NCI-H1694 (cell line): Measurements from ENCODE around the gene LMO7.

Experiments used
- DNase-seq: peaks from one replicate; lab custom pipeline; 2025; lab: John Stamatoyannopoulos, UW

The LMO7 gene

GRCh38 chr13:75801388-75801945 lies 165.3 kb downstream of the LMO7 start:
- no peak for DNase-seq

GRCh38 chr13:75802161-75802560 lies 166.0 kb downstream of the LMO7 start:
- no peak for DNase-seq

GRCh38 chr13:75803164-75803611 lies 167.1 kb downstream of the LMO7 start:
- DNase-seq, result no peak

DNA sequence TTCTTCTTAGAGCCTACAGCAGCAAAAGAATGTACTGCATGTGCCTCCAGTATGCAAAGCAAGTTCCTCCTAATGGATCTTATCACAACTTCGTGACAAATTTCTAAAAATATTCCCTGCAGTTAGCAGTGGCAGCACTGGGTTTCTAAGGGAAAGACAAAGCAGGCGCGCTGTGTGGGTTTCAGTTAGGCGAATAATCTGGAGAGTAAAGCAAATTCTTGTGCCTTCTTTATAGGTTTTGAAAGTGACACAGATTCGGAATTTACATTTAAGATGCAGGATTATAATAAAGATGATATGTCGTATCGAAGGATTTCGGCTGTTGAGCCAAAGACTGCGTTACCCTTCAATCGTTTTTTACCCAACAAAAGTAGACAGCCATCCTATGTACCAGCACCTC lies 167.9 kb downstream of the LMO7 start:
- no peak for DNase-seq

GRCh38 chr13:75804605-75805004 lies 168.5 kb downstream of the LMO7 start:
- no peak for DNase-seq

DNA sequence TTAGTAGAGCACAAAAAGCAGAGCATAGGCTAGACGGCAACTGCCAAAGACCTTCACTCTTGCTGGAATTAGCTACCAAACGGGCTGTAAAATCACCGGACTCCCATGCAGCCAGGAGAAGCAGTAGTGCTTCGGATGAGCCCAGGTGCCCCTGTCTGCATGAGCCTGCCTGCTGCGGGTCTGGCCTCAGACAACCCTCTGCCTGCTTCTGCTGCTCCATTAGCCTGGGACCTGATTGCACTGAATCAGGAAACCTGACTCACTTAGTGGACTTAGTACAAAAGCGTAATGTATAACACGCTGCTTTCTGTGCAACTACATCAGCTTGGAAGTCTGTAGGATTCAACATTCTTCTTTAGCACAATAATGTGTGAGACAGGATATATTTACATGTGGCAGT lies 170.0 kb downstream of the LMO7 start:
- no peak for DNase-seq

DNA sequence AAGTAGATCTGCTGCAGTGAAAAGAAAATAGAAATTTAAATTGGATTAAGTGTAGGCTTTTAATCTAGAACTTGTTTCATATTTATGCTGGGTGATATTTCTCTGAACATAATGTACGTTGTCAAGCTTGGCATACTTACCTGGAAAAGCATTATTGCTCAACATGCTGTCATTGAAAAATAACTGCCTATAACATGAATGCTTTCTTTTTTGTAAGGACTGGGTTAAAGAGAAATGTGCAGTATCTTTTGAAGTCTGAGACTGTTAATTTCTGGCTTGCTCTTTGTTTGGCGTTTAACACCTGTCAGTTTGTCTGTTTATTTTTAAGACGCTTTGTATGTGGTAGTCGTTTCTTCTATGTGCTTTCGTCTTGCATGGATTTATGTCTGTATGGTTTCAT lies 175.2 kb downstream of the LMO7 start:
- DNase-seq, result no peak

DNA sequence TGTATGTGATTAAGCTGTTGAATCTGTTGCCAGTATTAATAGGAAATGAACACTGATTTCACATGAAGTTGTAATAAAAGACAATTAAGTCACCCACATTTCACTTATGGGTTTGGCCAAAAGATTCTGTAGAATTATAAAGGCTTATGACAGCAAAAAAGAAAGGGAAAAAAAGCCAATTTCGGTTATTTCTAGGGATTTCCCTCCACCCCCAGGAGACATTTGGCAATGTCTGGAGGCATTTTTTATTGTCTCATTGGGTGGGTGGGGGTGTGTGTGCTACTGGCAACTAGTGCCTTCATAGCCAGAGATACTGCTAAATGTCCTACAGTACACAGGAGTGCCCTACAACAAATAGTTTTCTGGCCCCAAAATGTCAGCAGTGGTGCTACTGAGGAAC lies 175.7 kb downstream of the LMO7 start:
- DNase-seq, result no peak

- DNase-seq, result no peak
Measured at GRCh38 chr13:75812751-75813181, 176.6 kb downstream of the LMO7 start.

DNA sequence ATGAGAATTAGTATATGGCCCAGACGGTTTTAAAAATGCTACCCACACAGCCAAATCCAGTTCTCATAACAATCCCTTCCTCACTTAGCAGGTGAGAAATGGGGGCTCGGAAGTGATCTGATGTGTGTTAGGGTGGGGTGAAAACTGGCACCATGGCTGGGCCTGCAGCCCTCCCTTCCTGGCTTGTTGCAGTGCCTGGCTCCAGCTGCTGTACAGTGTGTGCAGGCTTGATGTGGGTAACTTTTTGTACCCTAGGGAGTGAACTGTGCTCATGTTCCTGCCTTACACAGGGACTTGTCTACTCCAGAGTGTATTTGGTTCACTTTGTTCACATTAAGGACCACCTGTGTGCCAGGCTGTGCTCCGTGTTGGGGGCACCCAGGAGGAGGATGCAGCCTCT lies 177.2 kb downstream of the LMO7 start:
- no peak for DNase-seq

DNA sequence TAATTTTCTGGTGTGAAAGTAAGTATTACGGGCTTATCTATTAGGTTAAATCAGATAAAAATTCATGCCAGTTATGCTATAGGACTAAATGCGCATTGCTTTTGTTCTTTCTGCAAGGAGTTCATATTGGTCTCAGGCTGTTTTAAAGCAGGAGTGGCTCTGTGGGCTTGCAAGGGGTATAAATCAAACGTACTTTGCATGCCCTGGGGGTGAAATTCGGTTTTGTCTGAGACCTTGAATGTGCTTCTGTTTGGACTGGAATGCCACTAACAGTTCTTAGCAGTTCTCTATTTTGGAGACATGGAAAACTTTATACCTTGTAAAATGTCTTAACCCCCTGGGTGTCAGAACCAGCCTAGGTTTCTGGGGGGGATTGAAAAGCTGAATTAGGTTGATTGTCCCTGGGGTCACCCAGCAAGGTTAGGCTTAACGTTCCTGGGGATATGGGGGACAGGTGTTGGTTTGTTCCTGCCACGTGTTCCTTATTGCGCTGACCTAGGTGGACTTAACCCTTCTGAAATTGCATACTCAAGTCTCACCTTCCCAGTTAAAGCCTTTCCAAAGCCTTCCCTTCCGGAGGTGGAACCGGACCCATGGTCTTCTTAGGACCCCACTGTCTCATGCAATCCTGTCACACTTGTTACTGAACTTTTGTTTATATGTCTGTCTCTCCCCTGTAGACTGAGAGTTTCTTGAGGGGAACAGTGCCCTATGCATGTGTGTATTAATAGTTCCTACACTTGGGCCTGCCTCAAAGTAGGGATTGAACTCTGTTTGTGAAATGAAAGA lies 182.2 kb downstream of the LMO7 start:
- DNase-seq, result no peak

GRCh38 chr13:75818968-75819225 lies 182.8 kb downstream of the LMO7 start:
- no peak for DNase-seq

DNA sequence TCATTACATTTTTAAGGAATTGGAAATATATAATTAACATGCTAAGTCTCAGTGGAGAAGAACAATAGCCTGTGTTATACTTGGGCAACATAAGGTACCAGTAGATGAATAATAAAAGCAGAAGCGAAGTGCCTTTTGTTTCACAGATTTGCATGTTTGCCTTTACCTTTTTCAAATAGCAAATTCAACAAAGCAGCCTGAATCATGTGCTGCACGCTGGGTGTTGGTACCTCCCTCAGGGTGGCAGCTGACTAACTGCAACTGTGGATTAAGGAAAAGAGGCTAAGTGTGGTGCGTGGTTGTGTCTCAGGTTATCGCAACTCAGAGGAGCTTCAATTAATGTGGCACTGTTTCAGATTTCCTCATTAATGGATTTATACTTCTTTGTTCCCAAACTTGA lies 189.0 kb downstream of the LMO7 start:
- no peak for DNase-seq

GRCh38 chr13:75825594-75825993 lies 189.5 kb downstream of the LMO7 start:
- no peak for DNase-seq

DNA sequence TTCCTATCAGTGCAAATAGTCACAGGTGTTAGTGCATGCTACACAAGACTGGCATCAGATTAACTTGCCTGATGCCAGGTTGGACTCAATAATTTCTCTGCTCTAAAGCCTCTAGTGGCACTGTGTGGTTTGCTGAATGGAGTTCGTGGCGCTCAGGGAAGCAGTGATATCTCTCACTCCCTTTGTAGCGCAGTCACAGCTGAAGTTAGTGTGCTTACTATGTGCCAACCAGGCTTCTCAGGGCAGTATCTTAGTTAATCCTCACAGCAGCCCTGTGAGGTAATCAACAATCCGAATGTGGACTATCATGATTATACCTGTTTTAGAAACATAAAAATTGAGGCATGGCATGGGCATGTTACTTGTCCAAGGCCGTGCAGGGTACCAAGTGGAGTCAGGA lies 190.3 kb downstream of the LMO7 start:
- no peak for DNase-seq

DNA sequence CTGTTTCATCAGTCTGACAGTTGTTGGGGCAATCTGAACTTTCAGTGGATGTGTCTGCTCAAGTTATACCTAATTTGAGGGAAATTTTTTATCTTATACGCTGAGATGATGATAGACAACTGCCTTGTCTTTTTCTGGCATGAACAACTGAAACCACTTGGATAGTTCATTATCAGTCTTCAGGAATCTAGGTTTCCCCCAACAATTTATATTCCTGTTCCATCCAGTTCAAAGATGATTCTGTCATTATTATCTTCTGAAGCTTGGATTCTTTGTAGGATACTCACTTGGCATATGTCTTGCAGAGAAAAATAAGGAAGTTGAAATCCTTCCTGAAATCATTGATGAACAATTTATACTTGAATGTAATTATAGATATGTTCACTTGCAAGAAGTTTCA lies 193.7 kb downstream of the LMO7 start:
- no peak for DNase-seq

DNA sequence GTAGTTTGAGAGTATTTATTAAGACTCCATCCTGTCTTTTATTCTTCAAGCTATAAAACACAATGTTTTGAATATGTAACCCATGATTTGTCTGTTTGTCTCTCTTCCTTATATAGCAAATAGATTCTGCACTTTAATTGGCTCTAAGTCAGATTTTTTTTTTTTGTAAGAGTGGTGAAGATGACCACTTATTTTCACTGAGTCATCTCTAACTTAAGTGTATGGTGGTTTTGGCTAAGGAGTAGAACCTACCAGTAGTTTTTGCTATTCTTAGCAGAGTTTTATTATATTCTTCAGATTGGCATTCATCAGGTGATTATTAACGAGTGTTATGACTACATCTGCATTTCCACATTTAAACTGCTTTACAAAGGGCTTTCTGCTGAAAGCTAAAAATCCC lies 194.7 kb downstream of the LMO7 start:
- no peak for DNase-seq

DNA sequence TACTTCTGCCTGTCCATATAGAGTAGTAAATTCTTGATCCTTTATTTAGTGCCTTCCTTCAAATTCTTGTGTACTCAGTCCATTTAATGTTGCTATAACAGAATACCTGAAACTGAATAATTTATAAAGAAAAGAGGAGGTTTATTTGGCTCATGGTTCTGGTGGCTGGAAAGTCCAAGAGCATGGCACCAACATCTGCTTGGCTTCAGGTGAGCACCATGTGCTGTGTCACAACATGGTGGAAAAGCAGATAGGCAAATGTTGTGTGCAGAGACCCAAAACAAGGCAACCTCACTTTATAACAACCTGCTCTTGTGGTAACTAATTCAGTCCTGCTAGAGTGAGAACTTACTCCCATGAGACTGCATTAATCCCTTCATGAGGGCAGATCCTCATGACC lies 195.3 kb downstream of the LMO7 start:
- no peak for DNase-seq

DNA sequence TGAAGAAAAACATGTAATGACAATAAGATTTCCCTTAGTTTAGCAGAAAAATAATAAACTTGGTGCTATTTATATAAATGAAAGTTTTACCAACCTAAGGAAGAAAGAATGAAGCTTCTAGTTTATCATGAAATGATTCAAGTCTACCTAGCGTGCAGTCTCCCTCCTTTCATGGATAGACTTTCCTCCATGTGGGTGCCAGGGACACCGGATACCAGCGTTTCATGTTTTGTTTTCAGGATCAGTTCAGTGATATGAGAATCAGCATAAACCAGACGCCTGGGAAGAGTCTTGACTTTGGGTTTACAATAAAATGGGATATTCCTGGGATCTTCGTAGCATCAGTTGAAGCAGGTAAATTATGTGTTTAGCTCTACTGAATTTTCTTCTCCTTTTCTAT lies 196.7 kb downstream of the LMO7 start:
- DNase-seq, result no peak

DNA sequence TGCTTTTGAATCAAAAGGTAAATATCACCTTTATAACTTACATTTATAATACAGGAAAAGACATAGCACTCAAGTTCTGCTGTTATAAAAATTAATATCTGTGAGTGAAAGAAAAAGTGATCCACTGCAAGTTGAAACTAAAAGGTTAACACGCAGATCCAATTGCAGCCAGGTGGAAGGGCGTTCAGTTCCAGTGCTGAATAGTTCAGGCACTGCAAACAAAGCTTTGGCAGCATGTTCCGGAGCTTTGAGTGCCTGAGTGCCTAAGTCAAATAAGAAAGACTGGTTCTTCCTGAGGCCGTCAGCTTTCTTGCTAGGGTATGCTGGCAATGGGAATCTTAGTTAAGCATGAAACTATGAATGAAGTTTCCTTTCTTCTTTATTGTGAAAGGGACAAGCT lies 200.3 kb downstream of the LMO7 start:
- no peak for DNase-seq

GRCh38 chr13:75838366-75839005 lies 202.4 kb downstream of the LMO7 start:
- no peak for DNase-seq

DNA sequence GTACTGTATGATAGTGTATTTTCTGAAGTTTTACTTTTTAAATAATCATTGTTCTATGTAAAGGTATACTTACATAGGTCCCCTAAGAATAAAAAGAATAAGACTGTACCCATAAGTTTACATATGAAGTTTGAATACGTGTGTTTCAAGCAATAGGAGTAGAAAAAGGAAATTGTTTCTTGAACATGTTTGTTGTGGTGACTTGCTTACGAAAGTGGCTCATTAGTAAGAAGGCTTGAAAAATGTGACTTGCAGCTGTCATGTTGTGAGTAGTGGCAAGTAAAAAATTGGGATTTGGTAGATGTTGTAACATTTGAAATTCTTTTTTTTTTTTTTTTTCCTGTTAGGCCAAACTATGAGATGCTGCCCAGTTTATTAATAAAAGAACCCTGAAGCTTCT lies 203.3 kb downstream of the LMO7 start:
- DNase-seq, result no peak

DNA sequence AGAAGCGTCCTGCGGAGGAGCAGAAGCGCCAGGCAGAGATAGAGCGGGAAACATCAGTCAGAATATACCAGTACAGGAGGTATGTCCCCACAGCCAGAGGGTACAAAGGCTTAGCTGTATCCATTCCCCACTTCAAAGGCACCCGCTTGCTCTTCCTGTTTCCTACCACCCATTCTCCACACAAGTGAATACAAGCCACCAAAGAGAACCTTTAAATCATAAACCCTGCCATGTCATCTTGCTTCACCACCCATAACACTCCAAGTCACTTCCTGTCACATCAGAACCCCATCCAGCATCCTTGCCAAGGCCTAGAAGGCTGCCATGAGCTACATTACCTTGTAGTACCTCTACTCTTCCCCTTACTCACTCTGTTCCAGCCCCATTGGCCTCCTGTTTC lies 205.8 kb downstream of the LMO7 start:
- no peak for DNase-seq

DNA sequence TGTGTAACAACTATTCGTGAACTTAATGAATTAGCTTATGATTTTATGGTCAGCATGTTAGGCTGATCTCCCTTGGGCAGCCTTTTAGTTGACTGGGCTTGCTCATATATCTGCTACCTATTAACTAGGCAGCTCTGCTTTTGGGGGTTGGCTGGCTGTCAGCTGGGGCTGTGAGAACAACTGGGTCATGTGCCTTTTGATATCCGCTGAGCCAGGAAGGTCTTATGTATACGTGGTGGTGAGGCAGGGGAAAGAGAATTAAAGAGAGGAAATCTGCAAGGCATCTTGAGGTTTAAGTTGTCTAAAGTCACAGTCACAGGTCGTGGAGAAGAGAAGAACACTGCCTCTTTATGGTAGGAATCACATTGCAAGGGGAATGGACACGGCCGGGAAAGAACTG lies 206.9 kb downstream of the LMO7 start:
- DNase-seq, result no peak
